ENCODE data around the gene ADGRB3.
"Not testable (repeated sequence)": the region's sequence is repeated elsewhere in the genome, so short reads cannot be mapped to it uniquely, and the experiment has no call there.

ADGRB3 gene

GRCh38 chr6:69280858-69281257, 645.8 kb downstream of the ADGRB3 start:
- no peak for TF ChIP-seq CTCF (IDR thresholded peaks at IDR 0.05; ENCODE audit: low read depth, low read length, missing control alignments)
- H3K4me3 ChIP-seq (replicated peaks; ENCODE audit: low read depth, low read length) = no peak overlapping the region
- DNase-seq (ENCODE audit: extremely low read depth, low read depth) = no peak

- TF ChIP-seq CTCF (IDR thresholded peaks at IDR 0.05; ENCODE audit: low read depth, low read length, missing control alignments) = no peak
- no peak for DNase-seq (ENCODE audit: extremely low read depth, low read depth)
- no peak overlapping the region for H3K4me3 ChIP-seq (replicated peaks; ENCODE audit: low read depth, low read length)
Measured at GRCh38 chr6:69284176-69284730, 649.2 kb downstream of the ADGRB3 start.

GRCh38 chr6:69285054-69285453, 650.0 kb downstream of the ADGRB3 start:
- DNase-seq (ENCODE audit: extremely low read depth, low read depth) = no peak
- no peak for TF ChIP-seq CTCF (IDR thresholded peaks at IDR 0.05; ENCODE audit: low read depth, low read length, missing control alignments)
- no peak overlapping the region for H3K4me3 ChIP-seq (replicated peaks; ENCODE audit: low read depth, low read length)

- DNase-seq (ENCODE audit: extremely low read depth, low read depth) = no peak
- H3K4me3 ChIP-seq (replicated peaks; ENCODE audit: low read depth, low read length) = no peak overlapping the region
- TF ChIP-seq CTCF (IDR thresholded peaks at IDR 0.05; ENCODE audit: low read depth, low read length, missing control alignments) = no peak
Measured at GRCh38 chr6:69286331-69286730, 651.2 kb downstream of the ADGRB3 start.

GRCh38 chr6:69288198-69288597, 653.1 kb downstream of the ADGRB3 start:
- DNase-seq (ENCODE audit: extremely low read depth, low read depth); H3K4me3 ChIP-seq (replicated peaks; ENCODE audit: low read depth, low read length): not testable (repeated sequence)

- no peak for DNase-seq (ENCODE audit: extremely low read depth, low read depth)
- no peak for TF ChIP-seq CTCF (IDR thresholded peaks at IDR 0.05; ENCODE audit: low read depth, low read length, missing control alignments)
- H3K4me3 ChIP-seq (replicated peaks; ENCODE audit: low read depth, low read length) = no peak overlapping the region
Measured at GRCh38 chr6:69289689-69290495, 654.8 kb downstream of the ADGRB3 start.

GRCh38 chr6:69293471-69293870, 658.4 kb downstream of the ADGRB3 start:
- no peak for TF ChIP-seq CTCF (IDR thresholded peaks at IDR 0.05; ENCODE audit: low read depth, low read length, missing control alignments)
- no peak overlapping the region for H3K4me3 ChIP-seq (replicated peaks; ENCODE audit: low read depth, low read length)
- no peak for DNase-seq (ENCODE audit: extremely low read depth, low read depth)
